NCI-H1436 (cell line): ENCODE measurements around the gene TMEM59.

Source experiments
- DNase-seq: peaks from one replicate; lab custom pipeline; 2025; lab: John Stamatoyannopoulos, UW

The TMEM59 gene

GRCh38 chr1:53982034-53982762 lies 70.8 kb downstream of the TMEM59 start:
- DNase-seq = no peak

- DNase-seq = no peak
Observed at GRCh38 chr1:53981220-53981619, 71.8 kb downstream of the TMEM59 start.

- DNase-seq = no peak
Observed at GRCh38 chr1:53979712-53980450, 73.1 kb downstream of the TMEM59 start.
